ENCODE measurements around the gene ATAD2B.
"Not testable (repeated sequence)": the region's sequence is repeated elsewhere in the genome, so short reads cannot be mapped to it uniquely, and the experiment has no call there.

Gene ATAD2B

DNA sequence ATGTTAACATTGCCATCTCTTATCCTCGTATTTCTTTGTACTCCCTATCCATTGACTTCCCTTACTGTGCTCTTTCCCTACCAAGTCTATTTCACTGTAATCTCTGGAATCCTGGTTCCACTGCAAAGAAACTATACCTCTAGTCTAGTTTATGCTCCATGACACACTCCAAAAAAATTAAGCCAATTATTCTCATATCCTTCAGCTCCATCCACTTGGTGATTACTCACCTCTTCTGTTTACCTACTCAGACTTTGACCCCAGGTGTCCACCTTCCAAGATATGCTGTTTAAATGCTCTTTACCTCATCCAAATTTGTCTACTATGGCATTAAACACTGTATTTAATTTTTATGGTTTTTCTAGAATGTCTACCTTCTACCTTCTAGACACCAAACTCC, 137.9 kb downstream of the ATAD2B start:
- in situ Hi-C loops (cut with MboI; ENCODE audit: low pct_unique_long_range_greater_than_20kb, low sequenced_read_pairs, unreplicated experiment): no loop called here
- DNase-seq (ENCODE audit: low spot score): no peak
- TF ChIP-seq, protein P1, sequence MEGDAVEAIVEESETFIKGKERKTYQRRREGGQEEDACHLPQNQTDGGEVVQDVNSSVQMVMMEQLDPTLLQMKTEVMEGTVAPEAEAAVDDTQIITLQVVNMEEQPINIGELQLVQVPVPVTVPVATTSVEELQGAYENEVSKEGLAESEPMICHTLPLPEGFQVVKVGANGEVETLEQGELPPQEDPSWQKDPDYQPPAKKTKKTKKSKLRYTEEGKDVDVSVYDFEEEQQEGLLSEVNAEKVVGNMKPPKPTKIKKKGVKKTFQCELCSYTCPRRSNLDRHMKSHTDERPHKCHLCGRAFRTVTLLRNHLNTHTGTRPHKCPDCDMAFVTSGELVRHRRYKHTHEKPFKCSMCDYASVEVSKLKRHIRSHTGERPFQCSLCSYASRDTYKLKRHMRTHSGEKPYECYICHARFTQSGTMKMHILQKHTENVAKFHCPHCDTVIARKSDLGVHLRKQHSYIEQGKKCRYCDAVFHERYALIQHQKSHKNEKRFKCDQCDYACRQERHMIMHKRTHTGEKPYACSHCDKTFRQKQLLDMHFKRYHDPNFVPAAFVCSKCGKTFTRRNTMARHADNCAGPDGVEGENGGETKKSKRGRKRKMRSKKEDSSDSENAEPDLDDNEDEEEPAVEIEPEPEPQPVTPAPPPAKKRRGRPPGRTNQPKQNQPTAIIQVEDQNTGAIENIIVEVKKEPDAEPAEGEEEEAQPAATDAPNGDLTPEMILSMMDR (IDR thresholded peaks at IDR 0.05; ENCODE audit: extremely low read depth, insufficient read depth, missing control alignments): no peak

DNA sequence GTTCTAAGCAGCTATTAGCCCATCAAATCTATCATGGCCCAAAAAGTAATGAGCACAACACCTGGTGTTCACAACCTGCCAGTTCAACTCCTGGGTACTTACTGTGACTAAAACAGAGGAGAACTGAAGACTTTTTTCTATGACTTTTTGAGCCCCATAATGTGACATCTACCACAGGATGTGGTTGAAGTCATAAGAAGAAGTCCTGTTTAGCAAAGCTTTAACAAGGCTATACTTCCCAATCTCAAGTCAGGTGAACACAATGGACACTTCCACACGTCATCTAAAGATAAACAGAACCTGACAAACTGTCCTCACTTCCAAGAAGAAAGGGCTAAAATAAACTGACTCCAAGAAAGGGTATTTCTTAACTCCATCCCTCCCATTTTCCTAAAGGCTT, 138.8 kb downstream of the ATAD2B start:
- peak; percentile 17 for DNase-seq (ENCODE audit: low spot score)
- TF ChIP-seq, protein P1 (IDR thresholded peaks at IDR 0.05; ENCODE audit: extremely low read depth, insufficient read depth, missing control alignments): no peak
- in situ Hi-C loops (cut with MboI; ENCODE audit: low pct_unique_long_range_greater_than_20kb, low sequenced_read_pairs, unreplicated experiment): no loop called here

DNA sequence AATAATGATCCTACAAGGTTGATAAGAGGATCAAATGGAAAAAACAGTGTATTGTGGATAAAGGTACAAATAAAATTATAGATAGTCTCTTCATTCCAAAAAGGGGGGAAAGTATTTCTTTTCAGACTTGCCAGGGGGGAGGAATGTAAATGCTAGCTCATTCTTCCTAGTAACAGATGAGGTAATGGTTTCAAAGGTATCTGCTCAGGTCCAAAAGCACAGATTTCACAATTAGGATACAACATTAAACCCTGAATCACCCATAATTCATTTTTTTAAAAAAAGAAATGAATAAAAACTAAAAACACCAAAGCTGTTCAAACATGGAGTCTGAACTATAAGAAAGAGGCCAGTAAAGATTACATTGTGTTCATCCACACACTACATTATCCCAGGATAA, 142.0 kb downstream of the ATAD2B start:
- in situ Hi-C loops (cut with MboI; ENCODE audit: low pct_unique_long_range_greater_than_20kb, low sequenced_read_pairs, unreplicated experiment): no loop called here
- TF ChIP-seq, protein P1 (IDR thresholded peaks at IDR 0.05; ENCODE audit: extremely low read depth, insufficient read depth, missing control alignments): no peak
- DNase-seq (ENCODE audit: low spot score): no peak

DNA sequence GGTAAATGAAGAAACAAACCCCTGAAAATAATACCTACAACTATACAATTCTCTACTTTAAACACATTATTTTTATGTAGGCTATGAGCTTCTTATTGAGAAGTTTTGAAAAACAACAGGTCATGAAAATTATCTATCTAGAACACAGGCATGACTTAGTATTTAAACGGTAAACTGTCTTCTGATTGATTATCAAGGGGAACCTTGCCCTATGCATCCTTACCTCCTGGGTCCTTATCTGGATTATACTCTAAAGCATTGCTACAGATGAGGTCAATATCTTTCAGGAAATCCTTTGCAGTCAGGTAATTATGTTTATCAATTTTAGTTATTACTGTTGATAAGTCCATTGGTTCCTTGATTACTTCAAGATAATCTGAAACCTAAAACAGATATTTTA, 144.3 kb downstream of the ATAD2B start:
- TF ChIP-seq, protein P1 (IDR thresholded peaks at IDR 0.05; ENCODE audit: extremely low read depth, insufficient read depth, missing control alignments): no peak
- in situ Hi-C loops (cut with MboI; ENCODE audit: low pct_unique_long_range_greater_than_20kb, low sequenced_read_pairs, unreplicated experiment): no loop called here
- no peak for DNase-seq (ENCODE audit: low spot score)

DNA sequence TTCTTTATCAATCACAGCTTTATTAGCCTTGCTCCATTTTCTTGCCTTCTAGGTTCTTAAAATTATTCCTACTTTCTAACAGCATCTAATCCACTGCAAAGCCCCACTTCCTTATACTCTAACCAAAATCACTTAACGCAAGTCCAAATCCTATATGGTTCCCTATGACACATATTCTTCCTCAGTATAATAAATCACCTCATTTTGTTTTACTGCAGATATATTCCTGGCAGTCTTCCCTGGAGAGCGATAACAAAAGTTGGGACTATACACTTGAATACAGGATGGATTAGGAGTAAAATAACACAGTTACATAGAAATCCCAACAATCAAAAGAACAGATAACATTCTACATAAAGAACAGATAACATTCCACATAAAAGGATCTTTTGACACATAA, 144.8 kb downstream of the ATAD2B start:
- TF ChIP-seq, protein P1 (IDR thresholded peaks at IDR 0.05; ENCODE audit: extremely low read depth, insufficient read depth, missing control alignments): no peak
- no peak for DNase-seq (ENCODE audit: low spot score)
- in situ Hi-C loops (cut with MboI; ENCODE audit: low pct_unique_long_range_greater_than_20kb, low sequenced_read_pairs, unreplicated experiment): no loop called here

DNA sequence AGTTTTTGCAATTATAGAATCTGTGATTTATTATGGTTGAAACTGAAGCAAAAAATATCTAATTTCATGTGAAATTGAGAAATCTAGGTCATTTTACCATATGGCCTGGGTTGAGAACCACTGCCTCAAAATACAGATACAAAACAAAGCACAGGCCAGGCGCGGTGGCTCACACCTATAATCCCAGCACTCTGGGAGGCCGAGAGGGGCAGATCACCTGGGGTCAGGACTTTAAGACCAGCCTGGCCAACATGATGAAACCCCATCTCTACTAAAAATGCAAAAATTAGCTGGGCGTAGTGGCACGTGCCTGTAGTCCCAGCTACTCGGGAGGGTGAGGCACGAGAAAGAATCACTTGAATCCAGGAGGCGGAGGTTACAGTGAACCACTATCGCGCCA, 146.5 kb downstream of the ATAD2B start:
- DNase-seq (ENCODE audit: low spot score); in situ Hi-C loops (cut with MboI; ENCODE audit: low pct_unique_long_range_greater_than_20kb, low sequenced_read_pairs, unreplicated experiment): not testable (repeated sequence)

DNA sequence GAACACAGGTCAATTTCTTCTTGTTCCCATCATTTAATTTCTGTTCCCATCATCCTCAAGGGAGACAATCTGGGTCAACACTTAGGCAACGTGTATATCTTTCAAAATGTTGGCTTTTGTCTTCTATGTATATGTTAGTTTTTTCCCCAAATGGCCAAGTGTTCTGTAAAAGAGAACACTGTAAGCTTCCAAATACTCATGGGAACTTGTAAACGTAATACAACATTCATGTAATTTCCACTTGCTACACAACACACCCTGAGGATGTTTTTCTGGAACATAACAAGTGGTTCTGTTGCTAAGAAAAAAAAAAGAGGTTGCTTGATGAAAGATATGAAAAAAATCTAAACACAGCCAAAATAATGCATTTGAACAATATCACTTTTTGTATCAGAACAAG, 149.1 kb downstream of the ATAD2B start:
- TF ChIP-seq, protein P1 (IDR thresholded peaks at IDR 0.05; ENCODE audit: extremely low read depth, insufficient read depth, missing control alignments): no peak
- in situ Hi-C loops (cut with MboI; ENCODE audit: low pct_unique_long_range_greater_than_20kb, low sequenced_read_pairs, unreplicated experiment): no loop called here
- no peak for DNase-seq (ENCODE audit: low spot score)
